AG04450 (cell line): Measurements from ENCODE around the gene CMSS1. TPM values are rescaled to one million over a fixed set of nuclear protein-coding genes. Genes with fewer than 3 reads are reported as not detected.

Source experiments
- CTCF ChIA-PET: fragments of 300-600, 350-600 bp; formaldehyde crosslinking; extraction: SDS; loops from one replicate; lab custom pipeline; 2022; ENCODE audit warnings: antibody characterized with exemption, inconsistent platforms; lab: Charles Lee
- POLR2A ChIA-PET: fragments of 350-600 bp; formaldehyde crosslinking; extraction: SDS; loops from one replicate; lab custom pipeline; 2021; ENCODE audit warnings: antibody characterized with exemption, inconsistent platforms; lab: Yijun Ruan, JAX
- DNase-seq: peaks from one replicate; pipeline ENCODE4 v3.0.0-alpha.2; 2011; ENCODE audit warnings: low read depth, low spot score
- H3K27ac ChIP-seq: one replicate; pipeline ENCODE4 v1.5.1; 2012; ENCODE audit warnings: low read depth, low read length, control low read depth
- H3K27me3 ChIP-seq: one replicate; pipeline ENCODE4 v1.6.0; 2012; ENCODE audit warnings: low read length; ENCODE audit not compliant: control insufficient read depth, insufficient read depth
- H3K4me3 ChIP-seq: 2 replicates; pipeline ENCODE4 v1.5.1; 2011; ENCODE audit warnings: mild to moderate bottlenecking, low read depth, low read length, control low read depth
- H3K9me3 ChIP-seq: 2 replicates; pipeline ENCODE4 v1.5.1; 2012; ENCODE audit warnings: low read length; ENCODE audit not compliant: control insufficient read depth, insufficient read depth
- CTCF ChIP-seq: IDR thresholded peaks from 2 replicates; pipeline ENCODE4 v1.5.1; 2011; ENCODE audit warnings: low read depth, low read length, control low read depth, inconsistent platforms
- polyA plus RNA-seq: library from polyadenylated mRNA; depleted of rRNA; stranded (reverse); fragments of >200 nt; gene quantifications from 2 replicates; pipeline ENCODE4 v1.2.3, GENCODE V29; 2011

Gene CMSS1
- polyA plus RNA-seq, 1 experiment, result 15.7 TPM

DNA sequence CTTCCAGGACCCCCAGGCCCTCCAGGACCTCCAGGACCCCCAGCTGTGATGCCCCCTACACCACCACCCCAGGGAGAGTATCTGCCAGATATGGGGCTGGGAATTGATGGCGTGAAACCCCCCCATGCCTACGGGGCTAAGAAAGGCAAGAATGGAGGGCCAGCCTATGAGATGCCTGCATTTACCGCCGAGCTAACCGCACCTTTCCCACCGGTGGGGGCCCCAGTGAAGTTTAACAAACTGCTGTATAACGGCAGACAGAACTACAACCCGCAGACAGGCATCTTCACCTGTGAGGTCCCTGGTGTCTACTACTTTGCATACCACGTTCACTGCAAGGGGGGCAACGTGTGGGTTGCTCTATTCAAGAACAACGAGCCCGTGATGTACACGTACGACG lies 22.1 kb upstream of the CMSS1 start:
- Histone ChIP-seq H3K4me3 (no peak overlapping the region), H3K27me3 (no peaks in the 10 kb centered on the region), H3K27ac (no peak overlapping the region), H3K9me3 (no peaks in the 10 kb centered on the region)
- no peak for DNase-seq
- TF ChIP-seq CTCF, result no peak
- ChIA-PET POLR2A (no interaction called here), CTCF (no interaction called here)

DNA sequence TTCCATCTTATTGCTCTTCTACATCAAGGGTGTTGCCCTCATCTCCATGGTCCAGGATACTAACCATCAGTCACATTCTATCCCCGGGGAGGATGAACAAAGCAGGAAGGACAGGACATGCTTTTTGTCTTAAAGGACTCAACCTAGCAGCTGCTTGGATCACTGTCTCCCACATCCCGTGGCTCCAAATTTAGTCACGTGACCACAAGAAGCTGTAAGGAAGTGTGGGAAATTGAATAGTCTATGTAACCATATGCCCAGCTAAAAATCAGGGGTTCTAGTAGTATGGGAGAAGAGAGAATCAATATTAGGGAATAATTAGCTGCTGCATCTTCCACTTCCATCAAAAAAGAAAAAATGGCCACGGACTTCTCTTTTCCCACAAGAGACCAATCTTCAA lies 18.2 kb upstream of the CMSS1 start:
- no peak overlapping the region for H3K4me3 ChIP-seq
- no peak overlapping the region for H3K27ac ChIP-seq
- ChIA-PET POLR2A (no interaction called here), CTCF (interaction anchor here (1.0 kb wide), 2 partner anchors 8 to 10 kb away, joined by 3 read pairs; no protein-coding TSS in a partner anchor)
- no peaks in the 10 kb centered on the region; the same call in 1 of the 2 replicates for H3K9me3 ChIP-seq
- H3K27me3 ChIP-seq, result no peaks in the 10 kb centered on the region
- no peak for DNase-seq
- no peak for TF ChIP-seq CTCF

DNA sequence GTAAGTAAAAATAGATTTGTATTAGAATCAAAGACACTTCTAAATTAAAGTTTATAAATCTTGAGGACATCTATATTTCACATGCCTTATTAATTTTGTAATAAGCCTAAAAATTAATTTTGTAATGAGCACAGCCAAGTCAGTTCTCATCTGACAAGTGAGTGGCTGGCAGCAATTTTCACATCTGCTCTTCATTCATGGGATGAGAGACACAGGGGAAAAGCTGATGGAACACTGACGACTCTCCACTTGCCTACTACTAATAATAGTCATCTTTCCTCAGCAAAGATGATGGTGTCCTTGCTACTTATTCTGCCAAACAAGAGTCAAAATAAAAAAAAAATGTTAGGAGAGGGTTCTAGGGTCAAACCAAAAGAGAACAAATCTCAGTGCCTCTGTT lies 14.4 kb upstream of the CMSS1 start:
- H3K27me3 ChIP-seq, result no peaks in the 10 kb centered on the region
- H3K9me3 ChIP-seq, result peaks cover 8% of the 10 kb centered on the region
- no peak for DNase-seq
- ChIA-PET POLR2A (no interaction called here), CTCF (no interaction called here)
- no peak overlapping the region for H3K27ac ChIP-seq
- no peak overlapping the region for H3K4me3 ChIP-seq
- TF ChIP-seq CTCF, result no peak

DNA sequence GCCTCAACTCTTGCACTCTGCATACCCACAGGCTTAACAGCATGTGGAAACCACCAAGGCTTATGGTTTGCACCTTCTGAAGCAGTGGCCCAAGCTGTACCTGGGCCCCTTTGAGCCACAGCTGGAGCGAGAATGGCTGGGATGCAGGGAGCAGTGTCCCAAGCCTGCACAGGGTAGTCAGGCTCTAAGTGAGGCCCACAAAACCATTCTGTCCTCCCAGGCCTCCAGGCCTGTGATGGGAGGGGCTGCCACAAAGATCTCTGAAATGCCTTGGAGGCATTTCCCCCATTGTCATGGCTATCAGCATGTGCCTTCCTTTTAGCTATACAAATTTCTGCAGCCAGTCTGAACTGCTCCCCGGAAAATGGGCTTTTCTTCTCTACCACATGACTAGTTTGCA lies 12.5 kb upstream of the CMSS1 start:
- ChIA-PET CTCF (interaction anchor here (1.8 kb wide), 1 partner anchor 811 kb away, joined by 4 read pairs; no protein-coding TSS in a partner anchor), POLR2A (no interaction called here)
- TF ChIP-seq CTCF, result no peak
- H3K9me3 ChIP-seq, result peaks cover 8% of the 10 kb centered on the region
- H3K4me3 ChIP-seq, result no peak overlapping the region
- no peak overlapping the region for H3K27ac ChIP-seq
- no peak for DNase-seq
- H3K27me3 ChIP-seq, result no peaks in the 10 kb centered on the region

- H3K27me3 ChIP-seq, result no peaks in the 10 kb centered on the region
- no peak overlapping the region for H3K4me3 ChIP-seq
- peaks cover 8% of the 10 kb centered on the region for H3K9me3 ChIP-seq
- DNase-seq, result peak; percentile 71
- H3K27ac ChIP-seq, result no peak overlapping the region
- CTCF ChIA-PET, result interaction anchor here (0.6 to 2.3 kb wide), 26 partner anchors 9 to 1582 kb away, joined by 3 to 17 read pairs (median 4); partner anchors contain the start of gene CMSS1
- POLR2A ChIA-PET, result no interaction called here
- TF ChIP-seq CTCF, result peak; percentile 93
Measured at GRCh38 chr3:99808163-99808794, 9.4 kb upstream of the CMSS1 start.
